OCI-LY3 (cell line): ENCODE results near the gene INVS.

Experiments used
- CTCF ChIP-seq: fragments of 200-600, 300-600 bp; sonication (generic); IDR thresholded peaks from 2 replicates; pipeline ENCODE4 v1.5.1; 2014; ENCODE audit warnings: antibody characterized with exemption, low read length, low read depth
- EZH2phosphoT487 ChIP-seq: fragments of 200-600 bp; shearing (Covaris generic); IDR thresholded peaks from 2 replicates; pipeline ENCODE4 v1.6.1; 2018; ENCODE audit warnings: antibody characterized with exemption, mixed run types, low read depth

GRCh38 chr9:100167915-100168654 lies 69.0 kb downstream of the INVS start:
- no peak for TF ChIP-seq CTCF
- no peak for TF ChIP-seq EZH2phosphoT487
